ENCODE results near the gene CAPN3.

The CAPN3 gene

GRCh38 chr15:42358141-42358540, 1.2 kb upstream of the CAPN3 start:
- TF ChIP-seq CTCF (IDR thresholded peaks at IDR 0.05), result no peak
- Histone ChIP-seq H3K27me3 (no peaks in the 10 kb centered on the region), H3K4me3 (no peak overlapping the region), H3K4me1 (no peaks in the 10 kb centered on the region), H3K36me3 (peaks cover 17 to 84% (median 19%) of the 10 kb centered on the region in 3 donors), H3K9me3 (no peaks in the 10 kb centered on the region), H3K27ac (no peak overlapping the region)
- intact Hi-C loops (cut with DNase I; ENCODE audit: low total_unique reads), result no loop called here
- DNase-seq, result no peak

GRCh38 chr15:42359985-42360384, 684 bp downstream of the CAPN3 start:
- Histone ChIP-seq H3K36me3 (peaks cover under 1 to 68% (median 10%) of the 10 kb centered on the region in 3 donors), H3K9me3 (no peaks in the 10 kb centered on the region), H3K4me1 (no peaks in the 10 kb centered on the region), H3K27ac (no peak overlapping the region), H3K27me3 (no peaks in the 10 kb centered on the region), H3K4me3 (no peak overlapping the region)
- intact Hi-C loops (cut with DNase I; ENCODE audit: low total_unique reads), result no loop called here
- no peak for TF ChIP-seq CTCF (IDR thresholded peaks at IDR 0.05)
- no peak for DNase-seq

DNA sequence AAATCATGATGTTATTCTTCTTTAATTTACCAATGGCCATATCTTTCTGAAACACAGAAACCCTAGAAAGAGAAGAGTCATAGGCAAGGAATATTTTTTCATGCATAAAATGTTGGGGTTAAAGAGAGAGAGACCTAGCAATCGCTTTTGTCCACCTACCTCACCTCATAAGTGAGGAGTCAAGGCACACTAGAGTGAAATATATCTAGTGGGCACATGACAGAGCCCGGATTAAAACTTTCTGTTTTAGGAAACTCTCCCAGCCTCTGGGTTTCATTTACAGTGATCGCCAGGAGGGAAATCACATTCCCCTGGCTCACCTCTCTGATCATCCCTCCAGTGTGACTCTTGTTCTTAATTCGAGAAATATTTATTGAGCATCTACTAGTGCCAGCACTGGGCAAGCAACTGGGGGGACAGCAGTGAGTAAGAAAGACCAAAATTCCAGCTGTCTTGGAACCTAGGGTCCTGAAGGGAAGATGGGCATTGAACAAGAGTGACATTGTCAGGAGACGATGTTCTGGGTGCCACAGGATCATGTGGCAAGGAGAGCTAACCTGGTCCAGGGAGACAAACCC, 1.3 kb downstream of the CAPN3 start:
- intact Hi-C loops (cut with DNase I; ENCODE audit: low total_unique reads), result no loop called here
- no peak for TF ChIP-seq CTCF (IDR thresholded peaks at IDR 0.05)
- DNase-seq, result no peak
- H3K4me1 ChIP-seq, result no peaks in the 10 kb centered on the region
- H3K27ac ChIP-seq, result no peak overlapping the region
- no peak overlapping the region for H3K4me3 ChIP-seq
- H3K36me3 ChIP-seq, result peaks cover 0 to 61% (median 6%) of the 10 kb centered on the region in 3 donors
- H3K9me3 ChIP-seq, result no peaks in the 10 kb centered on the region
- no peaks in the 10 kb centered on the region for H3K27me3 ChIP-seq

GRCh38 chr15:42363487-42363886, 4.2 kb downstream of the CAPN3 start:
- TF ChIP-seq CTCF (IDR thresholded peaks at IDR 0.05), result no peak
- no peak for DNase-seq
- Histone ChIP-seq H3K36me3 (peaks cover 0 to 33% (median 5%) of the 10 kb centered on the region in 3 donors), H3K27me3 (no peaks in the 10 kb centered on the region), H3K9me3 (no peaks in the 10 kb centered on the region), H3K4me3 (no peak overlapping the region), H3K4me1 (no peaks in the 10 kb centered on the region), H3K27ac (no peak overlapping the region)
- intact Hi-C loops (cut with DNase I; ENCODE audit: low total_unique reads), result no loop called here

- intact Hi-C loops (cut with DNase I; ENCODE audit: low total_unique reads), result no loop called here
Measured at GRCh38 chr15:42363942-42364341, 4.6 kb downstream of the CAPN3 start.

More at GRCh38 chr15:42363942-42364341, 4.6 kb downstream of the CAPN3 start:
- no peak overlapping the region for H3K4me3 ChIP-seq
- no peaks in the 10 kb centered on the region for H3K4me1 ChIP-seq
- H3K27me3 ChIP-seq, result no peaks in the 10 kb centered on the region
- no peak for DNase-seq
- no peak overlapping the region for H3K27ac ChIP-seq
- no peak for TF ChIP-seq CTCF (IDR thresholded peaks at IDR 0.05)
- H3K9me3 ChIP-seq, result no peaks in the 10 kb centered on the region
- H3K36me3 ChIP-seq, result peaks cover 0 to 32% (median 5%) of the 10 kb centered on the region in 3 donors

All from tibial artery (tissue), 4 donors.